Limb (tissue), 2 donors: ENCODE measurements around the gene SH2D6.
A peak's percentile ranks its signal among the peaks of the same experiment; 100 is the strongest.
"Not testable (repeated sequence)": the region's sequence is repeated elsewhere in the genome, so short reads cannot be mapped to it uniquely, and the experiment has no call there.

Experiments used
- DNase-seq, 2 donors: peaks; one replicate each; pipeline ENCODE4 v3.0.0-alpha.2; 2016; ENCODE audit errors: extremely low spot score in 2 of 2

Gene SH2D6

DNA sequence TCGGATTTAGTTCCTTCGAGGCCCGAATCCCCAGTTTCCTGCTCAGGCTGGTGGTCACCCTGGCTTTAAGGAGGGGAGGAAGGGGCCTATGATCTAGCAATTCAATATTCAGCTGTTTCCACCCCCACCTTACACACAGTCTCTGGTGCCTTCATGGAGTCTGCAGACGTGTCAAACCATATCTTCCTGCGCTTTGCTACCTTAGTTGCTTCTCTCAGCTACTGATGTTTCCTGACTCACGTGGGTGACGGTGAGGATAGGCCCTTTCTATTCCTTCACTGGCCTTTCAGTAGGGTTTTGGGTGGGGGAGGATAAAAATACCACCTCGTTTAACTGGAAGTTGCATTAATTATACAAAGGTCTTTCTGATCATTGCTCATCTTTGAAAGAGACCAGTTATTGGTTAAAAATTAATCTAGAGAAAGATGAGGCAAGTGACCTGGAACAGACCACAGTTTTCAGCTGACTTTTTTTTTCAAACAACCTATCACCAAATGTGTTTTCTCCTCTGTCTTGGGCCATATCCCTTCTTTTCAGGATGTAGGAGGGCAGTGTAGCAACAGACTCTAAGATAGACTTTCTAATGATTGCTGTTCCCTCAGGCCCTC lies 49.7 kb downstream of the SH2D6 start:
- DNase-seq, result no peak

DNA sequence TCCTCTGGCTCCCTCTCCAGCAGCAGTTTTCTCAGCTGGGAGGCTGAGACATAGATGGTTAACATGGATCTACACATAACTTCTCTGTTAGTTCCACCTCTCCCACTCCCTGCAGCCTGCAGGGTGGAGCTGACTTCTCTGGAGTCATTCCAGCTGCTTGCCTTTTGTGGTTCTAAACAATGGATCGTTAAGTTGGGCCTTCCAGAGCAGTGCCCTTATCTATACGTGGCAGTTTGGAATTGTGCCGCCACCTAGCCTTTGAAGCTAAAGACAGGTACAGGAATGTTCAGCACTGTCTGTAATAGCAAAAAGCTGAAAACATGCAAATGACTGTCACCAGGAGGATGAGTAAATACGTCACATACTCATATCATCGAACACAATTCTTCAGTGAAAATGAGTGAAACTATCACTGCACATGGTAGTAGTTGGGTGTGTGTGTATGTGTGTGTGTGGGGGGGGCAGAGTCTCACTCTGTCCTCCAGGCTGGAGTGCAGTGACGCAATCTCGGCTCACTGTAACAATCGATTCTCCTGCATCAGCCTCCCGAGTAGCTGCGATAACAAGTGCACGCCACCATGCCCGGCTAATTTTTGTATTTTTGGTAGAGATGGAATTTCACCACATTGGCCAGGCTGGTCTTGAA lies 50.3 kb downstream of the SH2D6 start:
- no peak for DNase-seq

DNA sequence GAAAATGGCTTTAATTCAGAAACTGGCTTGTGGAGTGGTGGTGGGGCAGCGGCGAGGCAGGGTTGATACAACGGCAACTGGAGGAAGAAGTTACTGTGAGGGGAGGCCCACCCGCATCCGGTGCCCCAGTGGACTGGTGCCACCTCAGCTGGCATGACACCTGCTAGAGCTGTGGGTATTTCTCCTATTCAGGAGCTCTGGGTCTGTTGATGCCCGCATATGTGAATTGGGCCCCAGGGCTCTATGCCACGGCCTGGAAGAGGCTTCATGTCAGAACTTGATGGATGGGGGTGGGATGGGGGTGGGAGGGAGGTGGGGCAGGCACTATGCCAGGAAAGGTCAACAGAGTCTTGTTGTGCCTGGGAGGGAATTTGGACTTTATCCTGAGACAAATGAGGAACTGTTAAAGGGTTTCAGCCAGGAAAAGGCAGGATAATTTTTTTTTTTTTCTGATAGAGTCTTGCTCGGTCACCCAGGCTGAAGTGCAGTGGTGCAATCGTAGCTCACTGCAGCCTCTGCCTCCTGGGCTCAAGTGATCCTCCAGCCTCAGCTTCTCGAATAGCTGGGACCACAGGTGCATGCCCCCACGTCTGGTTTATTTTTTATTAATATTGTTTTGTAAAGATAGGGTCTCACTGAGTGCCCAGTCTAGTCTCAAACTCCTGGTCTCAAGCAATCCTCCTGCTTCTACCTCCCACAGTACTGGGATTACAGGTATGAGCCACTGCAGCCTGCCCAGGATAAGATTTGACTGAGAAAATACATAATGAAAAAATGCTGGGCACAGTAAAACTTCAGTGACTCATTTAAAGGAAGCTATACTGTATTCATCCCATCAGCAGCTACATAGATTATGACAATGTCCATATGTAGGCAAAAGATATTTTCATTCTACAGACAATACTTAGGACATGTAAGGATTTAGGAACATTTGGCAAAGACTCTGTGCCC lies 52.6 kb downstream of the SH2D6 start:
- peak in 1 of 2 donors; percentile 34 for DNase-seq

DNA sequence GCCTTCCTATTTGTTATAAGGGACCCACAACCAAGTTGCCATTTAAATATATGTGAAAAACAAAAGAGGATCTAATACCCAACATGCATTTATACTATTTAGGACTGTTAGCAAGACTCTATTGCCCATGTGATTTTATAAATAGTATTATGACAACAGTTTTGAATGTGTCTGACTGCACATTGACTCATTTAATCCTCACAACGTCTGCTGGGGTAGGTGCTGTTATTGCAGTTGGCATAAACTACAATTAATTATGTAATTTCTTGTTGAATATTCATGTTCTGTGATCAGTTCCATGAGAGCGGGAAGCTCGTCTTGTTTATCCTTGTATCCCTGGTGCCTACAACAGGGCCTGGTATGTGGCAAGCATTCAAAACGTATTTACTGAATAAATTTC lies 53.7 kb downstream of the SH2D6 start:
- DNase-seq, result no peak

DNA sequence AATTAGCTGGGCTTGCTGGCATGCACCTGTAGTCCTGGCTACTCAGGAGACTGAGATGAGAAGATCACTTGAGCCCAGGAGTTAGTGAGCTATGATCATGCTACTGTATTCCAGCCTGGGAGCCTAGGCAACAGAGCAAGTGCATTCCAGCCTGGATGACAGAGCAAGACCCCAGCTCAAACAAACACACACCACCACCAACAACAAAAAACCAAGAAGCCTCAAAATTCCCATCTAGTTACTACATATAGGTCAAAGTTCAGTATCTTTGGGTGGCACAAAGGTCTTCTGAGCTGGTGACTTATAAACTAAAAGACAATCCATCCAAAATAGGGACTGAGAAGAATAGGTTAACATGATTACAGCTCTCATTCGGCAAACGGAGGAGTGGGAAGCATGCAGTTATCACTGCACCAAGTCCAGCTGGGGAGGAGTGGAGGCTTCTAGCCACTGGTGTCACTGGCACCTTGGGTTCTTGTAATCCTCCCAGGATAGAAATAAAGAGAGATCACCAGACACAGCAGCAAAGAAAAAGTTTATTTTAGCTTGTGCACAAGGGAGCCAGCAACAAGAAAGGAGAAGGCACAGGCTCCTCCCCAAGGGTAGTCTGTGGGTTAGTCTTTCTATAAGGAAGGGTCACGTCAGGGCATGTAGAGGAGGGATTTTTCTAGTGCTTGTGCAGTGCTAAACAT lies 57.4 kb downstream of the SH2D6 start:
- no peak for DNase-seq

DNA sequence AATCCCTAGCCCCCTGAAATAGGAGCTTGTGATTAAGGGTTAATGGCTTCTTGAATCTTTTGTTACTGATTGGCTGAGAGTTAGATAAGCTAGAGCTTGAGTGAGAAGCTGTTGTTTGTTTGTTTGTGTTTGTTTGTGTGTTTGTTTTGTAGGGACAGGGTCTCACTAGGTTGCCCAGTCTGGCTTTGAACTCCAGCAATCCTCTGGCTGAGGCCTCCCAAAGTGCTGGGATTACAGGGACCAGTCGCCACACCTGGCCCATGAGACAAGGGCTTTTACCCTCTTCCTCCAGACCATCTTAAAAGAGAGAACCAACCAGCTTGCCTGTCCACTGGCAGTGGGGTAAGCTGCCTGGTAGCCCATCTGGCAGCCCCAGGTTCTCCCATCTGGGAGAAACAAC lies 58.1 kb downstream of the SH2D6 start:
- no peak for DNase-seq

DNA sequence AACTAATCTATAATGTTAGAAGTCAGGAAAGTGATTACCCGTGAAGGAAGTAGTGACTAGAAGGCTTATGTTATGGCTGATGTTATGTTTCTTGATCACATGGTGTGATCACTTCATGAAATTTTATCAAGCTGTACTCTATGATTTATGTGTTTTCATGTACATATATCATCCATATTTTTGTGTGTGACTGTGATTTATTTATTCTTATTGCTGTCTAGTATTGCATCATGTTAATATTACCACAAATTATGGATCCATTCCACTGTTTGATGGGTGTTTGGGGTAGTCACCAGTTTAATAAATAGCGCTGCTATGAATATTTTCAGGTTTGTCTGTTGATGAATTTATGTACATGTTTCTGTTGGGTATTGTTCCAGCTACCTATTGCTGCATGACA lies 59.4 kb downstream of the SH2D6 start:
- no peak for DNase-seq

DNA sequence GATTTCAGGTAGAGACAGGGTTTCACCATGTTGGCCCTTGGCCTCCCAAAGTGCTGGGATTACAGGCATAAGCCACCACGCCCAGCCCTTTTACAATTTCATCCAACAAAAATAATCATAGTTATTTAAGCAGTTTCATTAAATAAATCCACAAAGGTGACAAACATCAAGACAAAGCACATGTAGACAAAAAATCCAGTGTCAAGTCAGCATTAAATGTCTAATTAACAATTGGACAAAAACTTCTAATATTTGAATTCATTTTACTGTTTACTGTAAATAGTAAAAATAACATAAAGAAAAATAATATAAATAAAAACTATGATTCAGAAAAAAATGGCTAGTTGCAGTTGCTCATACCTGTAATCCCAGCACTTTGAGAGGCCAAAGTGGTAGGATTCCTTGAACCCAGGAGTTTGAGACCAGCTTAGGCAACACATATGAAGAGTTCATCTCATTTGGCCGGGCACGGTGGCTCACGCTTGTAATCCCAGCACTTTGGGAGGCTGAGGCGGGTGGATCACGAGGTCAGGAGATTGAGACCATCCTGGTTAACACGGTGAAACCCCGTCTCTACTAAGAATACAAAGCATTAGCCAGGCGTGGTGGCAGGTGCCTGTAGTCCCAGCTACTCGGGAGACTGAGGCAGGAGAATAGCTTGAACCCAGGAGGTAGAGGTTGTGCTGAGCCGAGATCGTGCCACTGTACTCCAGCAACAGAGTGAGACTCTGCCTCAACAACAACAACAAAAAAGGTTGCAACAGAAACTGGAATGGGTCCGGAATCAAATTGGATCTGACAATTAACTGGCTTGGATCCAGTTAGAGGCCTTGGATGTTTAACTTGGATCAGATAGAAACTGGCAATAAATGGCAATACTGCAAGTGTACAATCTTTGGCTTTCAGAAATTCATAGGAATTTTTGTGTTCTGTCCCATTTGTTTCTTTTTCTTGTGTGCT lies 63.6 kb downstream of the SH2D6 start:
- DNase-seq, result no peak

DNA sequence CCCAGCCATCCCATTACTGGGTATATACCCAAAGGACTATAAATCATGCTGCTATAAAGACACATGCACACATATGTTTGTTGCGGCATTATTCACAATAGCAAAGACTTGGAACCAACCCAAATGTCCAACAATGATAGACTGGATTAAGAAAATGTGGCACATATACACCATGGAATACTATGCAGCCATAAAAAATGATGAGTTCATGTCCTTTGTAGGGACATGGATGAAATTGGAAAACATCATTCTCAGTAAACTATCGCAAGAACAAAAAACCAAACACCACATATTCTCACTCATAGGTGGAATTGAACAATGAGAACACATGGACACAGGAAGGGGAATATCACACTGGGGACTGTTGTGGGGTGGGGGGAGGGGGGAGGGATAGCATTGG lies 66.1 kb downstream of the SH2D6 start:
- not testable (repeated sequence) for DNase-seq

DNA sequence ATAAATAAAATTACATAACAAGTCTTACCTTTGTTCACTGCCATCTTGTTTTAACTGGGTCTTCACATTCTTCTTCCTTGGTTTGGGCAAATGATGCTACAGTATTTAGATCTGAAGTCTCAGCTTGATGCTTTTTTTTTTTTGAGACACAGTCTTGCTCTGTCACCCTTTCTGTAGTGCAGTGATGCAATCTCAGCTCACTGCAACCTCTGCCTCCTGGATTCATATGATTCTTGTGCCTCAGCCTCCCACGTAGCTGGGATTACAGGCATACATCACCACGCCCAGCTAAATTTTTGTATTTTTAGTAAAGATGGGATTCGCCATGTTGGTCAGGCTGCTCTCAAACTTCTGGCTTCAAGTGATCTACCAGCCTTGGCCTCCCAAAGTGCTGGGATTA lies 67.3 kb downstream of the SH2D6 start:
- DNase-seq, result no peak
